Activated naive CD4-positive, alpha-beta T cell treated with anti-CD3 and anti-CD28 coated beads, Interleukin-2, amount 50 U/mL, for 16 hours (primary cell): Measurements from ENCODE around the gene DENND4A.
"Not testable (repeated sequence)": the region's sequence is repeated elsewhere in the genome, so short reads cannot be mapped to it uniquely, and the experiment has no call there.

Experiments used
- DNase-seq: peaks from one replicate; pipeline ENCODE4 v3.0.0-alpha.2; 2020

DENND4A gene

GRCh38 chr15:65751431-65751830 is 40.7 kb downstream of the DENND4A start:
- no peak for DNase-seq

DNA sequence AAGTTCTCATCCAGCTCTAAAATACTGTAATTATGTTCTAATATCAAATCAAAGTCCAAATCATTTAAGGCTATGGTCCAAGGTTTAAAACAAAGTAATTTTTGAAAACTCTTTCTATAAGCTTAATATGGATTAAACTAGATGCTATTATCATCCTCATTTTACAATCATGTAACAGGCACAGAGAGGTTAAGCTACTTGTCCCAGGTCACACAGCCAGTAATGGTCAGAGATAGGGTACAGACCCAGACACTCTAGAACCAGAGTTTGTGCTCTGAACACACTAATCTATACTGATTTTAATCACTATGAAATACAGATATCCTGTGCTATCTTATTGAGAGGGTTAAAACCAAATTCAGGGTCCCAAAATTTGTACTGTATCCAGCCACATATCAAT is 44.8 kb downstream of the DENND4A start:
- DNase-seq = no peak

GRCh38 chr15:65743637-65744252 is 48.3 kb downstream of the DENND4A start:
- DNase-seq = no peak

- no peak for DNase-seq
These were observed 51.9 kb downstream of the DENND4A start for GRCh38 chr15:65740148-65740547.

DNA sequence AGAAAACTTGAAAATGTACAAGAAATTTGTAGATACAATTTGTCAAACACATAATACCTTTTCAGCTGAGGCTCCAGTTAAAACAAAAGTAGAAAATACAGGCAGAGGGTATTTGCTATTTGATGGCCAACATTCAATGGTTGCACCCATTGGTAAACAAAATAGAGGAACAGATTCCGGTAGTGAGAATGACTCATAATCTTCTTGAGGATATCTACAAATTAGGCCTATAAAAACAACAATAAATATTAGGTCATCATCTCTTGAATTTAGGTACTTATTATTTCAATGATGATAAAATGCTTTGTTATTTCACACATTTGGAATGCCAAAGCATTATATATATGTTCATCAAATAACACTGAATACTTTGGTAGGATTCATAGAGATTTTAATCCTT is 53.4 kb downstream of the DENND4A start:
- no peak for DNase-seq

- DNase-seq = not testable (repeated sequence)
These were observed 58.5 kb downstream of the DENND4A start for GRCh38 chr15:65733599-65733998.

GRCh38 chr15:65732698-65733097 is 59.4 kb downstream of the DENND4A start:
- DNase-seq = no peak

- DNase-seq = no peak
These were observed 60.2 kb downstream of the DENND4A start for GRCh38 chr15:65731926-65732325.

DNA sequence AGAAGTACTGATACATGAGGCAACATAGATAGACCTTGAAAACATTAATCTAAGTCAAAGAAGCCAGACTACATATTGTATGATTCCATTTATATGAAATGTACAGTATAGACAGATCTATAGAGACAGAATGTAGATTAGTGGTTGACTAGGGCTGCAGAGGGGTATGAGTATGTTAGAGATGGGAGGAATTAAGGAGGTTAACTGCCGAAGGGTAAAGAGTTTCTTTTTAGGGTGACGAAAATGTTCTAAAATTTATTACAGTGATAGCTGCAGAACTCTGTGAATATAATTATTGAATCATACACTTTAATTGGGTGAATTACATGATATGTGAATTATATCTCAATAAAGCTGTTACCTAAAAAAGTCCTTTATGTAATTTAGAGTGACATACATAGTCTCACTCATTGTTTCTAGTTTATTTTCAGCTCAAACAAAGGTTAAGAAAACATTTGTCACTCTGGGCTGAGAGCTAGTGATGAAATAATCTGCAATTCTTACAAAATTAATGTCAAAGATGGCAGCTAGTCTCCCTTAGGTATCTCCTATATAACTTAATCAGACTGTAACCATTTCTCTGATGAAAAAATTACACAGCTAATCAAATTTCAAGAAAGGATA is 61.4 kb downstream of the DENND4A start:
- DNase-seq = no peak

DNA sequence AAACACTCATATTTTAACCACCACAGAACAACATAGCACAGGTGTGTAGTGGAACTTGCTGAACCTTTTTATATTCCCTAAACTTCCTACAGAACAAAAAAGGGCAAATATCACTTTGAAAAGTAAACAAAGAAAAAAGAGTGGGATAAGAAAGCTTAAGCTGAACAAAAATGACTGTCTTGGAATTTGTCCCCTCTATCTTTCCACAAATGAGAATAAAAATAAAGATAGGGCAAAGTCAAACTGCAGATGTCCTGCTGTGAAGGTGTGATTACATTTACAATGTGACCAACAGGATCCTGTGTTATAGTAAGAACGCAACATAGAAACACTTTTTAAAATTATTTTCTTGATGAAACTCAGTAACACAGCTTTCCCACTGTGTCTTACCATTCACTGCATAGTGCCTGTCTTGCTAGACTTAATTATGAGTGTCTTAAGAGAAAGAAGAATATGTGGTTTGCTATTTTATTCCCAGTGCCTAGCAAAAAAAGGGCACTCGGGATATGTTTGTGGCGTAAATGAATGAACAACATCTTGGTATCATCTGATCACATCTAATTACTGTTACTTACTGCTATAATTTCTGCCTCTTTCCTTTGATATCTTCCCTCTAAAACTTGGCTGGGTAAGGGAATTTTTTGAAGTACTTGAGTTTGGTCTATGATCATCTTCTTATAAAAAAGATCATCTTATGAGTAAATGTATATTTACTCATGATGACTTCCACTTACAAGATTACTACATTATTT is 67.5 kb downstream of the DENND4A start:
- no peak for DNase-seq

- DNase-seq = no peak
These were observed 68.2 kb downstream of the DENND4A start for GRCh38 chr15:65723876-65724275.

DNA sequence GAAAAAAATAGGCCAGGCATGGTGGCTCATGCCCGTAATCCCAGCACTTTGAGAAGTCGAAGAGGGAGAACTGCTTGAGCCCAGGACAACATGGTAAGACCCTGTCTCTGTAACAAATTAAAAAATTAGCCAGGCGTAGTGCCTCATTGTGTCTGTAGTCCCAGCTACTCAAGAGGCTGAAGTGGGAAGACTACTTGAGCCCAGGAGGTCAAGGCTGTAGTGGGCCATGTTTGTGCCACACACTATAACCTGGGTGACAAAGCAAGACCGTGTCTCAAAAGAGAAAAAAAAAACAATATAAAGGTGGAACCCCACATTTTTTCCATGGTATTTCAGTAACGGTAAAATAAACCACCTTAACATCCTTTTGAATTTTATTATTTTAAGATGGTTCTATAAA is 69.9 kb downstream of the DENND4A start:
- DNase-seq = no peak

DNA sequence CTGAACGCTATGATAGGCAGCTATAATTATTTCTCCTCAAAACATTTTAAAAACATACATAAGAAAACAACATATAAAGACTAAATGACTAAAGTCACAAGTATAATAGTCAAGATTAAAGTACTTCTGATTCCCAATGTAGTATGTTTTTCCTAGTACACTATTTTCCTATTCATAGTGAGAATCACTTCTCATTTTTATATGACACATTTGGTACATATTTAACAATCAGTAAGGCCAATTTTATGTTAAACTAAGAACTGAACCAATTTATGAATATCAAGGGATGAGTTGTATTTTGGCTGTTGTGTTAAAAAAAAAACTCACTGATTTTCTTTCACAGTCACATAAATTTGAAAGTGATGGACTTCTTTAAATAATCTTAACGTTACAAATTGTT is 79.7 kb downstream of the DENND4A start:
- DNase-seq = no peak

DNA sequence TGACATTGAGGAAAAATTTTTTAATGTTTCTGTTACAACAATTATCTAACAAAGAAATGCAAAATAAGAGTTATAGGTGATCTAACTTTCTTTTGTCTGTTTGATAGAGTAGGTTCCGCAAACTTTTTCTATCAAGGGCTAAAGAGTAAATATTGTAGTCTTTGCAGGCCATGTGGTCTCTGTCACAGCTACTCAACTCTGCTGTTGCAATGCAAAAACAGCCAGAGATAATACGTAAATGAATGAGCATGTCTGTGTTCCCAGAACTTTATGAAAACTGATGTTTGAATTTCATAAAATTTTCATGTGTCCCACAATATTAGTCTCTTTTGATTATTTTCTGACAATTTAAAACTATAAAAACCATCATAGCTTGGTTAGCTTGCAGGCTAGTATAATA is 97.0 kb downstream of the DENND4A start:
- DNase-seq = no peak

DNA sequence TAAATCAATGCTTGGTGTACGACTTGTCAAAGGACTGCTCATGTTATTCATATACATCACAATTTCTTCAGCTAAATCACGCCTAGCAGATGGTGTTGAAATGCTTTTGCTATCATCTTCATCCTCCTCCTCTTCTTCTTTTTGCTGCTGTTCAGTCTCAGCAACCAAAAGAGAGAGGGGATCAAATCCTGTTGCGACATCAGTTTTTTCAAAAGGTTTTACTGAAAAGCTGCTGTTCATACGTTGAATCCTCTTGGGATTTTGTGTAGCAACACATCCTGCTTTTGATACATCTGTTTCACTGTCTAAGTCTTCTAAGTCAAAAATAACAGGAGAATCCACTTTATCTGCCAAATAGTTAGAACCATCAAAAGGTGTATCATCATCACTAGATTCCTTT is 101.3 kb downstream of the DENND4A start:
- no peak for DNase-seq

DNA sequence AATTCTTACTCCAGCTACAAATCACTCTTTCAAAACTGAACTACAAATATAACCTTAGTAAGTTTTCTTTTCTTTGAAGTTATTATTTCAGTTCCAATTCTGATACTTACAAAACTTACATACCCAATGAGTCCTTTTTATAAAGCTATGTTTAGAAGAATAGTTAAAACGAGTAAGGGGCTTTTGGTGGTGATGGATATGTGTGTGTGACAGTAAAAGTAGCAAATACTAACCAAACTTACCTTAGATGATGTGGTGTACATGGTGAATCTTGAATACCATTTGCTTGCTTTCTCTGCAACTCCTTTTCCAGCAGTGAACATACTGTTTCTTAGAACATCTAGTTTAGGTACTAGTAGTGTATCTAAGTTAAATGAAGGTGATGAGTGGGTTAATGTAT is 101.9 kb downstream of the DENND4A start:
- DNase-seq = no peak

DNA sequence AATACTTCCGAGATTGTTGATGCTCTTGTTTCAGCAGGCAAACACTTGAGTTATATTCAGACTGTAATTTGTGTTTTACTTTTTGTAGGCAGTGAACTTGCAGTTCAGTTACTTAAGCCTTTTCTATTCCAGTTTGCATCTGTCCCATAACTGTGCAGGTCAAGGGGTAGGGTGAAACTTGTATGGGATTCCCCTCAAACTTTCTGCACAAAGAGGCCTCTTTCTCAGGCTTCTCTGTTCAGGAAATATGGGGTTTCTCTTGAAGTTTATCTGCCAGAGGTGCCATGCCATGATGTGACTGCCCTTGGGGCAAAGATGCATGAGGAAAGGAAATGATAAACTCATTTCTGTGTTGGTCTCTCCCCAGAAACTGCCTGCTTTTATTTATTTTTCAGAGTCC is 103.6 kb downstream of the DENND4A start:
- DNase-seq = no peak

- DNase-seq = no peak
These were observed 109.6 kb downstream of the DENND4A start for GRCh38 chr15:65682404-65682911.

DNA sequence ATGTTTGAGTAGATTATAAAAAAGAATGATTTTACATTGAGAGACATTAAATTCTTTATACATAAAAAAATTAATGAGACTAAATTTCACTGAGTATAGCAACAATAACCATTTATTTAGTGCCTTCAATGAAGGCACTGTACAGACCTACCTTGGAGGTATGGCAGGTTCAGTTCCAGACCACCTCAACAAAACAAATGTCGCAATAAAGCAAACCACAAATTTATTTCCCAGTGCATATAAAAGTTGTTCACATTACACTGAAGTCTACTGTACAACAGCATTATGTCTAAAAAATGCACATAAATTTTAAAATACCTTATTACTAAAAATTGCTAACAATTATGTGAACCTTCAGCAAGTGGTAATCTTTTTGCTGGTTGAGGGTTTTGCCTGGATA is 111.5 kb downstream of the DENND4A start:
- no peak for DNase-seq

- no peak for DNase-seq
These were observed 116.0 kb downstream of the DENND4A start for GRCh38 chr15:65676123-65676522.

- no peak for DNase-seq
These were observed 116.5 kb downstream of the DENND4A start for GRCh38 chr15:65675551-65675950.

DNA sequence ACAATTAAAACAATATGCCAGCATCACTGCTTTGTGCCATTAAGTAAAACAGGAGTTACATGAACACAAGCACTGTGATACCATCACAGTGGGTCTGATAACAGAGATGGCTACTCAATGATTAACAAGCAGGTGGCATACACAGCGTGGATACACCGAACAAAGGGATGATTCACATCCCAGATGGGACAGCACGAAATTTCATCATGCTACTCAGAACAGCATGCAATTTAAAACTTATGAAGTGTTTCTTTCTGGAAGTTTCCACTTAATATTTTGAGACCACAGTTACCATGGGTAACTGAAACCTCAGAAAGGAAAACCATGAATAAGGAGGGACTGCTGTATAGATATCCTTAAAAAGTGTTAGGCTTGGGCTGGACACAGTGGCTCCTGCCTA is 125.8 kb downstream of the DENND4A start:
- DNase-seq = no peak

- DNase-seq = no peak
These were observed 128.6 kb downstream of the DENND4A start for GRCh38 chr15:65663521-65663920.

DNA sequence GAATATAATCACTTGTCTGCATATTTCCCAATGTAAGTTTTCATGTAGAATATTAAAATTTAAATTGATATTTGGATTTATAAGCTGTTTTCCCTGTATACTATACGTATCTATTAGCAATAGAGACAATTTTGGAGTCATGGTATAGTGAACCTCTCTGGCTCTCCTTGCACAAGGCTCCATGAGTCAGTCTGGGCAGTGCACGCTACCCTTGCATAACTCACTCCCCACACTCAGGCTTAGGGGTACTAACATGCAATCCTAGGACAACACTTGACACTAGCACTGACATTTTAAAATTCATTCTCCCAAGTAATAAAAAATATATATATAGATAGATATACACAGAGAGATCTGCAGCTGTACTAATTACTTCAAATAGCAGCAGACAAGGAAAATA is 131.2 kb downstream of the DENND4A start:
- DNase-seq = no peak
